HL-60 (cell line): Measurements from ENCODE around the gene DAGLB.

Experiments
- CTCF ChIP-seq: IDR thresholded peaks from one replicate; pipeline ENCODE4 v1.5.1; 2011; ENCODE audit warnings: low read length, control low read depth, inconsistent platforms; ENCODE audit not compliant: insufficient read depth
- GABPA ChIP-seq: IDR thresholded peaks from 2 replicates; pipeline ENCODE4 v1.6.1; 2012; ENCODE audit warnings: low read depth
- POLR2AphosphoS5 ChIP-seq: IDR thresholded peaks from 2 replicates; pipeline ENCODE4 v1.6.1; 2012; ENCODE audit warnings: low read depth
- REST ChIP-seq: IDR thresholded peaks from 2 replicates; pipeline ENCODE4 v1.6.1; 2012; ENCODE audit warnings: low read depth; ENCODE audit not compliant: insufficient replicate concordance
- SPI1 ChIP-seq: IDR thresholded peaks from 2 replicates; pipeline ENCODE4 v1.6.1; 2012; ENCODE audit warnings: low read depth, mild to moderate bottlenecking, borderline replicate concordance

- TF ChIP-seq CTCF (no peak), POLR2AphosphoS5 (no peak), GABPA (no peak), REST (no peak), SPI1 (no peak)
Observed at GRCh38 chr7:6478186-6478585, 30.4 kb upstream of the DAGLB start.
